Caco-2 (cell line): ENCODE results near the gene TBXAS1. TPM values are rescaled to one million over a fixed set of nuclear protein-coding genes. Genes with fewer than 3 reads are reported as not detected.

Experiments used
- BruUV-seq: library from RNA; stranded (reverse); fragments of 400-500 nt; replicated peaks from 2 replicates; lab custom pipeline; 2021; lab: Mats Ljungman, UMichigan
- CTCF ChIA-PET: fragments of 300-600 bp; sonication (Branson Sonifier 250); formaldehyde crosslinking; loops from one replicate; lab custom pipeline; 2022; ENCODE audit warnings: antibody characterized with exemption; lab: Charles Lee
- POLR2A ChIA-PET: fragments of 300-600 bp; sonication (Branson Sonifier 250); formaldehyde crosslinking; loops from one replicate; lab custom pipeline; 2022; ENCODE audit warnings: antibody characterized with exemption; lab: Charles Lee
- DNase-seq, 2 experiments: peaks; one replicate each; pipeline versions ENCODE4 v3.0.0 to v3.0.0-alpha.2; 2020 to 2022
- H3K27me3 ChIP-seq: replicated peaks from 2 replicates; pipeline ENCODE4 v1.6.0; 2011; ENCODE audit warnings: low read length; ENCODE audit not compliant: control insufficient read depth, insufficient read depth
- H3K36me3 ChIP-seq: 2 replicates; pipeline ENCODE4 v1.5.1; 2011; ENCODE audit warnings: low read length; ENCODE audit not compliant: control insufficient read depth, insufficient read depth
- H3K4me1 ChIP-seq: fragments of 250-450 bp; sonication (Bioruptor Pico); 2 replicates; pipeline ENCODE4 v1.5.1; 2020; ENCODE audit warnings: mild to moderate bottlenecking
- H3K4me3 ChIP-seq: 2 replicates; pipeline ENCODE4 v1.5.1; 2011; ENCODE audit warnings: low read depth, mild to moderate bottlenecking, control low read depth, low read length
- H3K9me3 ChIP-seq: fragments of 250-450 bp; sonication (Bioruptor Pico); 2 replicates; pipeline ENCODE4 v1.5.1; 2020; ENCODE audit warnings: mild to moderate bottlenecking, moderate library complexity
- H3K27ac Mint-ChIP-seq: one replicate; pipeline ENCODE4 v1.8.0; 2022; ENCODE audit warnings: mixed read lengths; ENCODE audit not compliant: unreplicated experiment
- H3K27me3 Mint-ChIP-seq: one replicate; pipeline ENCODE4 v1.8.0; 2022; ENCODE audit warnings: mixed read lengths; ENCODE audit not compliant: insufficient read depth, unreplicated experiment
- H3K36me3 Mint-ChIP-seq: one replicate; pipeline ENCODE4 v1.8.0; 2022; ENCODE audit warnings: mild to moderate bottlenecking, mixed read lengths; ENCODE audit not compliant: insufficient read depth, unreplicated experiment
- H3K4me1 Mint-ChIP-seq: one replicate; pipeline ENCODE4 v1.8.0; 2022; ENCODE audit warnings: low read depth, mixed read lengths; ENCODE audit not compliant: unreplicated experiment
- H3K4me3 Mint-ChIP-seq: one replicate; pipeline ENCODE4 v1.8.0; 2022; ENCODE audit warnings: mild to moderate bottlenecking, moderate library complexity, mixed read lengths; ENCODE audit not compliant: unreplicated experiment
- H3K9me3 Mint-ChIP-seq: one replicate; pipeline ENCODE4 v1.8.0; 2022; ENCODE audit warnings: mixed read lengths; ENCODE audit not compliant: unreplicated experiment
- CTCF ChIP-seq, 2 experiments: fragments of 200-600 bp in 1 of 2; IDR thresholded peaks; 1 replicate in 1 of 2; 2 replicates in 1 of 2; pipeline versions ENCODE4 v1.5.1 to v1.8.0; 2011 to 2022; ENCODE audit warnings: antibody characterized with exemption in 1 of 2, control low read depth in 1 of 2, inconsistent platforms in 1 of 2, low read depth in 1 of 2, low read length in 1 of 2, mild to moderate bottlenecking in 1 of 2, moderate library complexity in 1 of 2; ENCODE audit not compliant: insufficient read depth in 1 of 2, severe bottlenecking in 1 of 2, unreplicated experiment in 1 of 2
- intact Hi-C: fragments of 100-400 bp; cut with micrococcal nuclease; formaldehyde crosslinking; loops from one replicate; pipeline ENCODE4 v1.10.0; 2022; ENCODE audit not compliant: unreplicated experiment
- total RNA-seq: library from RNA; stranded (reverse); gene quantifications from 2 replicates; pipeline ENCODE4 v1.2.3, GENCODE V29; 2022

TBXAS1 gene
- total RNA-seq, 1 experiment from 2014 or later = 1.6 TPM

- H3K4me3 Mint-ChIP-seq = no peak overlapping the region
- Histone ChIP-seq H3K36me3 (no peaks in the 10 kb centered on the region), H3K4me1 (no peaks in the 10 kb centered on the region), H3K27me3 (no peaks in the 10 kb centered on the region), H3K9me3 (no peaks in the 10 kb centered on the region), H3K4me3 (no peak overlapping the region)
- H3K27me3 Mint-ChIP-seq = peaks cover 19% of the 10 kb centered on the region
- ChIA-PET POLR2A (no interaction called here), CTCF (no interaction called here)
- no peaks in the 10 kb centered on the region for H3K9me3 Mint-ChIP-seq
- H3K36me3 Mint-ChIP-seq = no peaks in the 10 kb centered on the region
- H3K27ac Mint-ChIP-seq = no peak overlapping the region
- DNase-seq = no peak
- no peak for TF ChIP-seq CTCF (IDR thresholded peaks at IDR 0.05; ENCODE audit: insufficient read depth in 1 of 2, low read depth in 1 of 2, low read length in 1 of 2, severe bottlenecking in 1 of 2, unreplicated experiment in 1 of 2)
- H3K4me1 Mint-ChIP-seq = no peaks in the 10 kb centered on the region
- intact Hi-C loops = no loop called here
- no TSS peak for BruUV-seq
Measured at GRCh38 chr7:139930286-139930965, 101.4 kb downstream of the TBXAS1 start.

GRCh38 chr7:139931190-139931934 is 102.3 kb downstream of the TBXAS1 start:
- no peak overlapping the region for H3K4me3 ChIP-seq
- H3K4me3 Mint-ChIP-seq = no peak overlapping the region
- intact Hi-C loops = no loop called here
- peaks cover 10% of the 10 kb centered on the region for H3K27me3 Mint-ChIP-seq
- H3K9me3 Mint-ChIP-seq = no peaks in the 10 kb centered on the region
- H3K36me3 ChIP-seq = no peaks in the 10 kb centered on the region
- no peaks in the 10 kb centered on the region for H3K27me3 ChIP-seq
- CTCF ChIA-PET = no interaction called here
- BruUV-seq = no TSS peak
- H3K4me1 ChIP-seq = no peaks in the 10 kb centered on the region
- POLR2A ChIA-PET = no interaction called here
- TF ChIP-seq CTCF (IDR thresholded peaks at IDR 0.05; ENCODE audit: insufficient read depth in 1 of 2, low read depth in 1 of 2, low read length in 1 of 2, severe bottlenecking in 1 of 2, unreplicated experiment in 1 of 2) = no peak
- H3K27ac Mint-ChIP-seq = no peak overlapping the region
- DNase-seq = no peak
- no peaks in the 10 kb centered on the region for H3K9me3 ChIP-seq
- no peaks in the 10 kb centered on the region for H3K4me1 Mint-ChIP-seq
- no peaks in the 10 kb centered on the region for H3K36me3 Mint-ChIP-seq

- ChIA-PET POLR2A (no interaction called here), CTCF (no interaction called here)
- H3K27ac Mint-ChIP-seq = no peak overlapping the region
- H3K36me3 ChIP-seq = no peaks in the 10 kb centered on the region
- H3K4me3 ChIP-seq = no peak overlapping the region
- H3K4me3 Mint-ChIP-seq = no peak overlapping the region
- TF ChIP-seq CTCF (IDR thresholded peaks at IDR 0.05; ENCODE audit: insufficient read depth in 1 of 2, low read depth in 1 of 2, low read length in 1 of 2, severe bottlenecking in 1 of 2, unreplicated experiment in 1 of 2) = no peak
- peaks cover 3% of the 10 kb centered on the region for H3K27me3 Mint-ChIP-seq
- no peaks in the 10 kb centered on the region for H3K4me1 ChIP-seq
- no peaks in the 10 kb centered on the region for H3K36me3 Mint-ChIP-seq
- no peaks in the 10 kb centered on the region for H3K9me3 Mint-ChIP-seq
- no peaks in the 10 kb centered on the region for H3K4me1 Mint-ChIP-seq
- DNase-seq = no peak
- no peaks in the 10 kb centered on the region for H3K9me3 ChIP-seq
- BruUV-seq = no TSS peak
- intact Hi-C loops = no loop called here
- no peaks in the 10 kb centered on the region for H3K27me3 ChIP-seq
Measured at GRCh38 chr7:139932531-139932930, 103.5 kb downstream of the TBXAS1 start.
